Stimulated activated CD4-positive, alpha-beta T cell treated with anti-CD3 and anti-CD28 coated beads, TNF-alpha, amount 100 ng/mL, for 48 hours (primary cell): Measurements from ENCODE around the gene PCDHGC4.

Experiments
- DNase-seq, 3 donors: peaks; one replicate each; pipeline ENCODE4 v3.0.0-alpha.2; 2020; ENCODE audit warnings: low read depth in 3 of 3

Gene PCDHGC4

DNA sequence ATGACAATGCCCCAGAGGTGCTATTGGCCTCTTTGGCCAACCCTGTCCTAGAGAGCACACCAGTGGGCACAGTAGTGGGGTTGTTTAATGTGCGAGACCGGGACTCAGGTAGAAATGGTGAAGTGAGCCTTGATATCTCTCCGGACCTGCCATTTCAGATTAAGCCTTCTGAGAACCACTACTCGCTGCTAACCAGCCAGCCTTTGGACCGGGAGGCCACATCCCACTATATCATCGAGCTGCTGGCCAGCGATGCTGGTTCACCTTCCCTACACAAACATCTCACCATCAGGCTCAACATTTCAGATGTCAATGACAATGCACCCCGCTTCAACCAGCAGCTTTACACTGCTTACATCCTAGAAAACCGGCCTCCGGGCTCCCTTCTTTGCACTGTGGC, 5.4 kb downstream of the PCDHGC4 start:
- DNase-seq = no peak

- DNase-seq = no peak
These were observed 5.9 kb downstream of the PCDHGC4 start for GRCh38 chr5:141490771-141491170.

DNA sequence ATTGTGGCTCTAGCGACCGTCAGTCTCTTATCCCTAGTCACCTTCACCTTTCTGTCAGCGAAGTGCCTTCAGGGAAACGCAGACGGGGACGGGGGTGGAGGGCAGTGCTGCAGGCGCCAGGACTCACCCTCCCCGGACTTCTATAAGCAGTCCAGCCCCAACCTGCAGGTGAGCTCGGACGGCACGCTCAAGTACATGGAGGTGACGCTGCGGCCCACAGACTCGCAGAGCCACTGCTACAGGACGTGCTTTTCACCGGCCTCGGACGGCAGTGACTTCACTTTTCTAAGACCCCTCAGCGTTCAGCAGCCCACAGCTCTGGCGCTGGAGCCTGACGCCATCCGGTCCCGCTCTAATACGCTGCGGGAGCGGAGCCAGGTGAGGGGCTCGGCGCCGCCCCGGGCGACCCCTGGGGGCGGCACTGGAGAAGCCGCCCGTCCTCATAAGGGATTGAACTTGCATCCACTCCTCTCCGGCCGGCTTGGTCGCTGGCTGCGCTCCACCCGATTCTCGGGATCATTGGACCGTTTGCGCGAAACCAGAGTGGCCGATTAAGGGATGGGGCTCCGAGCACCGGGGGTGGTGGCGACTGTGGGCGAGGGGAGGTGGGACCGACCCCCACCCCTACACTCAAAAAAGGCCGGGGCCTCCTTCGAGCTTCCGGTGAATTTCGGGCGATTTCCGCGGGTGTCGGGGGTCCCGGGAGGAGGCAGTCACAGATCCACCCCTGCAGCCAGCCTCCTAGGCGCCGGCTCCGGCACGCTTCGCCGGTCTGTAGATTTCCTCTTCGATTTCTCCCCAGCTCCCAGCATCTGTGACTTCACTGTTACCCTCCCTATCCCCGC, 6.7 kb downstream of the PCDHGC4 start:
- no peak for DNase-seq

DNA sequence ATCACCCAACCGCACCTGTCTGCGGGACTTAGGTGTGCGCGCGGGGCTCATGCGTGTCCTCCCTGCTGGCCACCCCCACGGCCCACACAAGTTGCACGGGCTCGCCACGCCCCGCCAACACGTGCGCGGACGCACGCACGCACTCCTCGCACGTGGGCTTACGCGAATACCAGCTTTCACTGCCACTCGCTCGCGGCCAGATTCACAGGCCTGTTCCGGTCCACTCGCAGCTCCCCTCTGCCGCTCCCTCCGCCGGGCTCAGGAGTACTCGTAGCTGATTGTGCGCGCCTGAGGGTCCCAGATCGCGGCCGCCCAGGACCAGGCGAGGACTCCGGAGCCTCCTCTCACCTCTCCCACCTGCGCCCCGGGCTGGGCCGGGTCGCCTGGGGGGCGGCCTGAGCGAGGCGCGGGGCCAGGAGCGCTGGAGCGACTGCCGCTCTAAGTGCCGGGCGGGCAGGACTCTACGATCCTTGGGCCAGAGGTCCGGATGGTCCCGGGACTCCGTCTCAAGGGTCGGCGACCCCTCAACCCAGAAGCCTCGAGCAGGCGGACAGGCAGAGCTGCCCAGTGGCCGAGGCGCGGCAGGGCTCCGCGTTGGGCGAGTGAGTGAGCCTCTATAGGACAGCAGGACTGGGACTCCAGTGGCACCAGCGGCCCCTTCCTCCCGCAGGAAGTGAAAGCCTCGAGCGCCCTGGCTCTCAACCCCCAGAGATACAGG, 7.5 kb downstream of the PCDHGC4 start:
- no peak for DNase-seq

DNA sequence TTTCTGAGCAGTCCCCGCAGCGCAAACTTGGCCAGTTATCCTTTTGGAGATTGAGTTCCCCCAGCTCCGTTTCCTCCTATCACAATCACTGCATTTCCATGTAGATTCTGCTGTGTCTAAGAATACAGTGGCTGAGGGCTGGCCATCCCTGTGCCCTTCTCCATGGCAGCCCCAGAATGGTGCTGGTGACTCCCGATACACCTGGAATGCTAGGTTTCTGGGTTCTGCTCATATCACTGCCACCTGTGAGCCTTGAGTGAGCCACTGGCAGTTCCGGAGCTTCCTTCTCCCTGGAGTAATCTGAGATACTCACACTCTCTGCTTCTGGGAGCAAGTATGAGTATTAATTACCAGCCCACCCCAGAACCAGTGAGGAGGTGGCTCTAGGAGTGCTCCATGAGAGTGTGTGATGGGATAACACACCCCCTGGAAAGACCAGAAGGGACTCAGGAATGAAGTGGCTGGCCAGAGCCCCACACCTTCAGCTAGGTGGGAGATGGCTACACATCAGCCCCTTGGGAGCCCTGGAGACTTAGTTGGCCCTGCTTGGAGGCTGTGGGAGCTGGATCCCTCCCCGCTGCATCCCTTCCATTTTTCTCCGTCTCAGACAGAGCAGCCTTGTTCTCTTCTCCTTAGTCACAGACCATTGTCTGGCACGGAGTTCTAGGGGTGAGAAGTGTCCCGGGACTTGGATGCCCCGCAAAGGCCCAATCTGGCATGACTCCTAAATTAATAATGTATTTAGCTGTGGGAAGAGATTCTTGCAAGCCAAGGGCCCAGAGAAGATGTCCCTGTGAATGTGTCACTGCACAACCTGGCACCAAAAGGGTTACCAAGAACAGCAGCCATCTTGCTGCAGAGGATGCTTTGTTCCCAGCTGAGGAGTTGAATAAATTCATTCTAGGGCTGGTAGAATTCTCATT, 8.9 kb downstream of the PCDHGC4 start:
- DNase-seq = no peak

DNA sequence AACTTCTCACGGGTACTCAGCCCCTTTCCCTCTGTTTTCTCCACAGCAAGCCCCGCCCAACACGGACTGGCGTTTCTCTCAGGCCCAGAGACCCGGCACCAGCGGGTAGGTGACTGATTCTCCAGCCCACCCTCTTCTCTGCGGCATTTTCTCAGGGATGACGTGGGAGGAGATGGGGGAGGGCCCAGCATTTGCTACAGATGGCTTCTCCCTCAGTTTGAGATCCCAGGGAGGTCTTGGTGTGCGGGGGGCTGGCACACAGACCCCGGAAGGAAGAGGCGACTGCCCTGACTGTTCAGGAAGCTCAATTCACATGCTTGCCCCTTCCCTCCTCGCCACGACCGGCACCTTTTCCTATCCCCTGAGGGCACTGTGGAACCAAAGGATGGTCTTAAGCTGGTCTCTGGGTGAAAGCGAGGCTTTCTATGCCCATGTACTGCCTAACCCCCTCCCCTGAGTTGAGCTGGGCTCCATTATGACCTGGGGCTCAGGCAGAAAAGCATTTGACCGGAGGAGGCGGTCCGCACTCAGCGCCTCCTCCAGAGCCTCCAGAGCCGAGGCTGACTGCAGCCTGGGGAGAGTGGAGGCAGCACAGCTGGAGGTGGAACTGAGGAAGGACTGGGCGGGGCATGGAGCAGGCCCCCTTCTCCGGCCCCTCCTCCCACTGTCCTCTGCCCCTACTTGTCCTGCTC, 10.1 kb downstream of the PCDHGC4 start:
- DNase-seq = no peak

- no peak for DNase-seq
These were observed 10.6 kb downstream of the PCDHGC4 start for GRCh38 chr5:141495453-141495811.

- no peak for DNase-seq
These were observed 11.2 kb downstream of the PCDHGC4 start for GRCh38 chr5:141496038-141496437.

- no peak for DNase-seq
These were observed 16.9 kb downstream of the PCDHGC4 start for GRCh38 chr5:141501761-141502160.

- DNase-seq = no peak
These were observed 18.9 kb downstream of the PCDHGC4 start for GRCh38 chr5:141503681-141504080.

DNA sequence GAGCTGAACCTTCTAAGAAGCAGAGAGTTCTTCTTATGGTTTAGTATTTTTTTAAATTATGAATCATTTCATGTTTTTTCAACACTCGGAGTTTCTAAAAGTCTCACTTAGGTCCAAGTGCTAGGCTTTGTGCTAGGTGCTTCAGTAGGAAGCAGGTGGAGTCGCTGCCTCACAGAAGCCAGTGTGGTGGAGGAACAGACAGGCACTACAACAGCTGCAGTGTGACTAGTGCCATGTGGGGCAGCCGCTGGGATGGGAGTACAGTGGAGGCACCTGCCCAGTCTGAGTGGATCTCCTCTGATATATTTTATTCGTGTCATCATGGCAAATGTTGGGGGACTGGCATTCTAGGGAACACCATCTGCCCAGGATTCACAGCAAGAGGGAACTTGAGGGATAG, 19.4 kb downstream of the PCDHGC4 start:
- no peak for DNase-seq

DNA sequence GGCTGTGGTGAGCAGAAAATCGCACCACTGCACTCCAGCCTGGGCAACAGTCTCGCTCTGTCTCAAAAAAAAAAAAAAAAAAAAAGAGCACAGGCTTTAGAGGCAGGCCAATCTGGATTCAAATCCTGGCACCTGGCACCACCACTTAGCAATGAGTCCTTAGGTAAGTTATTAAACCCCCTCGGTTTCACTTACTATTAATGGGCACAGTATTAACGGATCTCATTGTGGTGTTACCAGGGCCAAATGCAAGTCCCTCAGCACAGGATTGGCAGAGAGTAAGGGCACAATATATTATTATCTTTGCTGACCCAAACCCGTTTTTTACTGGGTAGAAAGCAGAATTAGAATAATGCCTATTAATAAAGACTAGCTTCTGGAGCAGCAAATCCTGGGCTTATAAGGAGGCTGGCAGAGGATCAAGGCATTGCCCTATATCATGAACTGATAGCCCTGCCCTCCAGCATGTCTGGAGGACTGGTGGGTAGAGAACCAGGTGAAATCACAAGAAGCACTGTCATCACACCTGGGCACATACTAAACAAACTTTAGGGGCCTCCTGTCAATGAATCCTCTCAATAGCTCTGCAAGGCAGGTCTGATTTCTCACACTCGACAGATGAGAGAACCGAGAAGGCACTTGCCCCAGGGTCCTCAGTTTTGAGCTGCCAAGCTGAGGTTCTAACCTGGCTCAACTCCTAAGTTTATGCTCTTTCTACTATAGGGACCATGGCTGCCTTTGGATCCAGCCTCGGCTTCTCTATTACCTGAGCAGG, 21.7 kb downstream of the PCDHGC4 start:
- DNase-seq = no peak

- DNase-seq = no peak
These were observed 22.7 kb downstream of the PCDHGC4 start for GRCh38 chr5:141507387-141508091.

- DNase-seq = no peak
These were observed 23.6 kb downstream of the PCDHGC4 start for GRCh38 chr5:141508440-141508797.

DNA sequence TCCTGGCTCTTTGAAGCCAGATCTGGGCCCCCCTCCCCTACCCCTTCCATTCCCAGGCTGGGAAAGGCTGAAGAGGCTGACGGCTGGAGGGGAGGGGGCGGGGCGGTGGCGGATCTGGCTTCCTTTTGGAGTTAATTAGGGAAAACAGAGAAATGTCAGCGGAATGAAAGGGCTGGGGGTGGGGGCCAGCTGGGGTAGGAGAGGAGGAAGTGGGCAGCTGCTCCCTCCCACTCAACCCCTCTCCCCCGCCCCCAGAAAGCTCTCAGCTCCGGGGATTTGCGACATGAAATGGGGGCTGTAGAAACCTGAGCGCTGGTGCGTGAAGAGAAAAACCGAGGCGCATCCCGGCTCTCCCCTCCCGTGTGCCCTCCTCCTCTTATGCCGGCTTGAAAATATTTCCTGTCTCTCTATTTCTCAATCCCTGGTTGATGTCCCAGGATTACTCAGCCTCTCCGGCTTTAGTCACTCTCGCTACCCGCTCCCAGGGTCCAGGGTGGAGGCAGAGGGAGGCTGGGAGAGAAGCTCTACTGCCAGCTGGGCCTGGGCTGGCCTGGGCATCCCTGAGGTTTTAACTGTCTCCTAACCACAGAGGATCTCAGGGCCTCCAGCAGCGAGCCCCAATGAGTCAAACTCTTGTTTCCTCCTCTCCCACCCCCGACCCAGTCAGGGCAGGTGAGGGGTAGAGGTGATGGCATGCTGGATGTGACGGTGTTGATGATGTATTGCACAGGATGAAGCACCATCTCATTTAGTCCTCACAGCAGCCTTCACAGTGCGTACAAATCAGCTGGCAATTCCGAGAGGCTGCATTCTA, 24.2 kb downstream of the PCDHGC4 start:
- DNase-seq = peak in 1 of 3 donors; percentile 19

GRCh38 chr5:141510160-141510559, 25.3 kb downstream of the PCDHGC4 start:
- no peak for DNase-seq

DNA sequence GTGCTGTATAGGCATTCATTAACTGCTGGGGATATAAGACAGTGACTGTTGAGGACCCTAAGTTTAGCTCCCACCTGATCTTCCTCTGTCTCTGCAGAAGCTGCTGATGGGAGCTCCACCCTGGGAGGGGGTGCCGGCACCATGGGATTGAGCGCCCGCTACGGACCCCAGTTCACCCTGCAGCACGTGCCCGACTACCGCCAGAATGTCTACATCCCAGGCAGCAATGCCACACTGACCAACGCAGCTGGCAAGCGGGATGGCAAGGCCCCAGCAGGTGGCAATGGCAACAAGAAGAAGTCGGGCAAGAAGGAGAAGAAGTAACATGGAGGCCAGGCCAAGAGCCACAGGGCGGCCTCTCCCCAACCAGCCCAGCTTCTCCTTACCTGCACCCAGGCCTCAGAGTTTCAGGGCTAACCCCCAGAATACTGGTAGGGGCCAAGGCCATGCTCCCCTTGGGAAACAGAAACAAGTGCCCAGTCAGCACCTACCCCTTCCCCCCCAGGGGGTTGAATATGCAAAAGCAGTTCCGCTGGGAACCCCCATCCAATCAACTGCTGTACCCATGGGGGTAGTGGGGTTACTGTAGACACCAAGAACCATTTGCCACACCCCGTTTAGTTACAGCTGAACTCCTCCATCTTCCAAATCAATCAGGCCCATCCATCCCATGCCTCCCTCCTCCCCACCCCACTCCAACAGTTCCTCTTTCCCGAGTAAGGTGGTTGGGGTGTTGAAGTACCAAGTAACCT, 26.2 kb downstream of the PCDHGC4 start:
- DNase-seq = no peak

- DNase-seq = no peak
These were observed 27.0 kb downstream of the PCDHGC4 start for GRCh38 chr5:141511771-141512325.
